ENCODE data around the gene HOOK1.

DNA sequence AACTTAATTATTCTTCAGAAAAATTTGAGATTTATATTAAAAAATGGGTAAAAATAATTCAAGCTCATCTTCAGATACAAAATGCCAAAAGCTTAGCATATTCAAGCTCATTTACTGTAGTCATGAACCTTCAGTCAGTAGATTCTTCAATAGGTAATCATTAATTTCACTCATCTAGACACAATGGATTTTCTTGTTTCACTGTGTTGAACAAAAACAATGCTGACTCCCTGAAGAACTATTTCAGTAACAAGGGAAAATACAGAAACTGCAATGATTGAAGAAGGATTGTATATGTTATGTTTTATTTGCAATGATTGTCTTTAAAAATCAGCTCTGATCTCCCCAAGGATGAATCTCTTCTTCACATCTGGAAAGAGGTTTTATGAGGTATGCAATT lies 9.2 kb upstream of the HOOK1 start:
- TF ChIP-seq, protein P1, sequence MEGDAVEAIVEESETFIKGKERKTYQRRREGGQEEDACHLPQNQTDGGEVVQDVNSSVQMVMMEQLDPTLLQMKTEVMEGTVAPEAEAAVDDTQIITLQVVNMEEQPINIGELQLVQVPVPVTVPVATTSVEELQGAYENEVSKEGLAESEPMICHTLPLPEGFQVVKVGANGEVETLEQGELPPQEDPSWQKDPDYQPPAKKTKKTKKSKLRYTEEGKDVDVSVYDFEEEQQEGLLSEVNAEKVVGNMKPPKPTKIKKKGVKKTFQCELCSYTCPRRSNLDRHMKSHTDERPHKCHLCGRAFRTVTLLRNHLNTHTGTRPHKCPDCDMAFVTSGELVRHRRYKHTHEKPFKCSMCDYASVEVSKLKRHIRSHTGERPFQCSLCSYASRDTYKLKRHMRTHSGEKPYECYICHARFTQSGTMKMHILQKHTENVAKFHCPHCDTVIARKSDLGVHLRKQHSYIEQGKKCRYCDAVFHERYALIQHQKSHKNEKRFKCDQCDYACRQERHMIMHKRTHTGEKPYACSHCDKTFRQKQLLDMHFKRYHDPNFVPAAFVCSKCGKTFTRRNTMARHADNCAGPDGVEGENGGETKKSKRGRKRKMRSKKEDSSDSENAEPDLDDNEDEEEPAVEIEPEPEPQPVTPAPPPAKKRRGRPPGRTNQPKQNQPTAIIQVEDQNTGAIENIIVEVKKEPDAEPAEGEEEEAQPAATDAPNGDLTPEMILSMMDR (IDR thresholded peaks at IDR 0.05): no peak
- TF ChIP-seq EP300 (IDR thresholded peaks at IDR 0.05): no peak
